H54 (cell line): ENCODE measurements around the gene DYNC2H1.

Experiments
- DNase-seq: peaks from one replicate; pipeline ENCODE4 v3.0.0; 2011; ENCODE audit warnings: low spot score, mixed read lengths; ENCODE audit not compliant: insufficient read length
- FAIRE-seq: peaks from 3 replicates; lab custom pipeline; 2011; peaks lifted over from hg19 to GRCh38; lab: Jason Lieb, UNC
- POLR2A ChIP-seq: IDR thresholded peaks from 2 replicates; pipeline ENCODE4 v1.6.1; 2011; ENCODE audit warnings: low read depth, mild to moderate bottlenecking, low read length

DYNC2H1 gene, protein sequence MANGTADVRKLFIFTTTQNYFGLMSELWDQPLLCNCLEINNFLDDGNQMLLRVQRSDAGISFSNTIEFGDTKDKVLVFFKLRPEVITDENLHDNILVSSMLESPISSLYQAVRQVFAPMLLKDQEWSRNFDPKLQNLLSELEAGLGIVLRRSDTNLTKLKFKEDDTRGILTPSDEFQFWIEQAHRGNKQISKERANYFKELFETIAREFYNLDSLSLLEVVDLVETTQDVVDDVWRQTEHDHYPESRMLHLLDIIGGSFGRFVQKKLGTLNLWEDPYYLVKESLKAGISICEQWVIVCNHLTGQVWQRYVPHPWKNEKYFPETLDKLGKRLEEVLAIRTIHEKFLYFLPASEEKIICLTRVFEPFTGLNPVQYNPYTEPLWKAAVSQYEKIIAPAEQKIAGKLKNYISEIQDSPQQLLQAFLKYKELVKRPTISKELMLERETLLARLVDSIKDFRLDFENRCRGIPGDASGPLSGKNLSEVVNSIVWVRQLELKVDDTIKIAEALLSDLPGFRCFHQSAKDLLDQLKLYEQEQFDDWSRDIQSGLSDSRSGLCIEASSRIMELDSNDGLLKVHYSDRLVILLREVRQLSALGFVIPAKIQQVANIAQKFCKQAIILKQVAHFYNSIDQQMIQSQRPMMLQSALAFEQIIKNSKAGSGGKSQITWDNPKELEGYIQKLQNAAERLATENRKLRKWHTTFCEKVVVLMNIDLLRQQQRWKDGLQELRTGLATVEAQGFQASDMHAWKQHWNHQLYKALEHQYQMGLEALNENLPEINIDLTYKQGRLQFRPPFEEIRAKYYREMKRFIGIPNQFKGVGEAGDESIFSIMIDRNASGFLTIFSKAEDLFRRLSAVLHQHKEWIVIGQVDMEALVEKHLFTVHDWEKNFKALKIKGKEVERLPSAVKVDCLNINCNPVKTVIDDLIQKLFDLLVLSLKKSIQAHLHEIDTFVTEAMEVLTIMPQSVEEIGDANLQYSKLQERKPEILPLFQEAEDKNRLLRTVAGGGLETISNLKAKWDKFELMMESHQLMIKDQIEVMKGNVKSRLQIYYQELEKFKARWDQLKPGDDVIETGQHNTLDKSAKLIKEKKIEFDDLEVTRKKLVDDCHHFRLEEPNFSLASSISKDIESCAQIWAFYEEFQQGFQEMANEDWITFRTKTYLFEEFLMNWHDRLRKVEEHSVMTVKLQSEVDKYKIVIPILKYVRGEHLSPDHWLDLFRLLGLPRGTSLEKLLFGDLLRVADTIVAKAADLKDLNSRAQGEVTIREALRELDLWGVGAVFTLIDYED (N-terminal part only)

GRCh38 chr11:103108933-103109817, at the start of gene DYNC2H1:
Gene DYNC2H1, plus strand, starts transcription at chr11:103109426. Its CDS starts 149 bp downstream, at chr11:103109575.
- no peak for TF ChIP-seq POLR2A
- FAIRE-seq = peak; percentile 74
- DNase-seq = peak; percentile 61

DNA sequence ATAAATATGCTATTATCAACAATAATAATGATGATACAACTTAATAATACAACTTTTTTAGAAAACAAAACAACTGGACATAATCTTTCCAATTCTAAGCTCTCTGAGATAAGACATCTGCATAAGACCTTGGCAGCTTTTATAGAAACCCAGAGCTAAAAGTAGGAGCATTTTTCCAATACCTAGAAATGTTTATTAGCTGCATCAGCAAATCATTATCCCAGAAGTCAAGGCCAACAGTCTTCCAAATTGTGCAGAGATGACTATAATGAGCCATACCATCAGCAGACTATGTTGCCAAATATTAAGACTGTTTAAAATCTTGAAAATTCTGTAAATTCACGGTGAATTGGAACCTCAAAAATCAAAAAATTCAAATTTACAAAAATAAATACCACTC, 47.6 kb upstream of the DYNC2H1 start:
- DNase-seq (no peak), FAIRE-seq (no peak)
- no peak for TF ChIP-seq POLR2A

- DNase-seq = no peak
- FAIRE-seq = no peak
- no peak for TF ChIP-seq POLR2A
Observed at GRCh38 chr11:103067118-103067517, 42.1 kb upstream of the DYNC2H1 start.

GRCh38 chr11:103069367-103069766, 39.9 kb upstream of the DYNC2H1 start:
- no peak for FAIRE-seq
- no peak for TF ChIP-seq POLR2A
- DNase-seq = no peak

- TF ChIP-seq POLR2A = no peak
- no peak for DNase-seq
- FAIRE-seq = no peak
Observed at GRCh38 chr11:103070142-103070541, 39.1 kb upstream of the DYNC2H1 start.

- FAIRE-seq = no peak
- no peak for DNase-seq
- TF ChIP-seq POLR2A = no peak
Observed at GRCh38 chr11:103071008-103071407, 38.2 kb upstream of the DYNC2H1 start.

- no peak for TF ChIP-seq POLR2A
- DNase-seq (no peak), FAIRE-seq (no peak)
Observed at GRCh38 chr11:103076361-103076760, 32.9 kb upstream of the DYNC2H1 start.

- DNase-seq (no peak), FAIRE-seq (no peak)
- no peak for TF ChIP-seq POLR2A
Observed at GRCh38 chr11:103077554-103077953, 31.7 kb upstream of the DYNC2H1 start.

GRCh38 chr11:103078710-103079109, 30.5 kb upstream of the DYNC2H1 start:
- FAIRE-seq (no peak), DNase-seq (no peak)
- no peak for TF ChIP-seq POLR2A

DNA sequence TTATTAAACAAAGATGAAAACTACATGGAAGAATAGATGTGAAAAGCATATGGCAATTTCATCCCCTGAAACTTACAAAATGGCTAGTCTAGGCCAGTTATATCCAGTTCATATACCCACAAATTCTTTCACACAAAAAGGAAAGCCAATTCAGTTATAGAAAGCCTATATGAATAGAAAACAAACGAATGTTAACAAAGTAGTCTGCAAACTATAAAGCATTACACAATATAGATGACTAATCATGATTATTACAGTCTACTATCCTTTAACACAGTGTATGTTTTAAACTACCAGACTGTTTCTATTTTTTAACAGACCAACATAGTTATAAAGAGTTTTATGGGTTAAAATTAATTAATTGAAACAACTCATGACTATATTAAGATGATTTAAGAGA, 29.4 kb upstream of the DYNC2H1 start:
- TF ChIP-seq POLR2A = no peak
- DNase-seq = no peak
- no peak for FAIRE-seq

GRCh38 chr11:103085758-103086365, 23.4 kb upstream of the DYNC2H1 start:
- no peak for FAIRE-seq
- DNase-seq = no peak
- TF ChIP-seq POLR2A = no peak

DNA sequence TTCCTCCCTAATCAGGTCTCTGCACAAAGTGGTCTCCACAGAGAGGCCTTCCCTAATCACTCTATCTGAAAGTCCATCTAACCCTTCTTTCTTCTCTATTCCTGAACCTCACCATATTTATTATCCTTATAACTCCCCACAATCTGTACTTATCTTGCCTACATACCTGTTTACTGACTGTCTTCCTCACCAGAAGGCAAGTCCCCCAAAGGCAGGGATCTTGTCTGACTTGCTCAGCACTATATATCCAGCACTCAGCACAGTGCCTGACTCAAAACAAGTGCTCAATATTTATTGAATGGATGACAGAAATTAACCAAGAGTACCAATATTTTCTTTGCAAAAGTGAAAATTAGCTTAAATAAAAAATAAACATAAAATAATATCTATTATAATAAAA, 22.8 kb upstream of the DYNC2H1 start:
- no peak for FAIRE-seq
- TF ChIP-seq POLR2A = no peak

More for the DNA sequence above, 22.8 kb upstream of the DYNC2H1 start:
- no peak for DNase-seq
